GM21717 (cell line): Measurements from ENCODE around the gene ATP8B4.
A peak's percentile ranks its signal among the peaks of the same experiment; 100 is the strongest.
"Not testable (repeated sequence)": the region's sequence is repeated elsewhere in the genome, so short reads cannot be mapped to it uniquely, and the experiment has no call there.

Source experiments
- ATAC-seq: cut with Tn5 transposase; IDR thresholded peaks from one replicate; pipeline ENCODE4 v1.9.1; 2021; ENCODE audit warnings: mild to moderate bottlenecking, moderate library complexity; ENCODE audit not compliant: unreplicated experiment

ATP8B4 gene

GRCh38 chr15:50112488-50113186 lies 6.4 kb downstream of the ATP8B4 start:
- ATAC-seq: no peak

- no peak for ATAC-seq
Measured at GRCh38 chr15:50110285-50110684, 8.7 kb downstream of the ATP8B4 start.

GRCh38 chr15:50109076-50109987 lies 9.7 kb downstream of the ATP8B4 start:
- no peak for ATAC-seq

- no peak for ATAC-seq
Measured at GRCh38 chr15:50108461-50108860, 10.6 kb downstream of the ATP8B4 start.

GRCh38 chr15:50107591-50108408 lies 11.2 kb downstream of the ATP8B4 start:
- peak; percentile 92 for ATAC-seq

GRCh38 chr15:50107157-50107556 lies 11.9 kb downstream of the ATP8B4 start:
- no peak for ATAC-seq

GRCh38 chr15:50106457-50106856 lies 12.6 kb downstream of the ATP8B4 start:
- no peak for ATAC-seq

GRCh38 chr15:50100486-50100885 lies 18.5 kb downstream of the ATP8B4 start:
- ATAC-seq: no peak

GRCh38 chr15:50098545-50098944 lies 20.5 kb downstream of the ATP8B4 start:
- no peak for ATAC-seq

GRCh38 chr15:50095938-50096821 lies 22.9 kb downstream of the ATP8B4 start:
- no peak for ATAC-seq

- not testable (repeated sequence) for ATAC-seq
Measured at GRCh38 chr15:50089386-50089785, 29.6 kb downstream of the ATP8B4 start.

GRCh38 chr15:50084932-50085331 lies 34.1 kb downstream of the ATP8B4 start:
- no peak for ATAC-seq

GRCh38 chr15:50083424-50084025 lies 35.5 kb downstream of the ATP8B4 start:
- no peak for ATAC-seq

- no peak for ATAC-seq
Measured at GRCh38 chr15:50082066-50082465, 37.0 kb downstream of the ATP8B4 start.

GRCh38 chr15:50077651-50078050 lies 41.4 kb downstream of the ATP8B4 start:
- ATAC-seq: no peak

GRCh38 chr15:50077176-50077575 lies 41.9 kb downstream of the ATP8B4 start:
- ATAC-seq: no peak

GRCh38 chr15:50075319-50075718 lies 43.7 kb downstream of the ATP8B4 start:
- no peak for ATAC-seq

GRCh38 chr15:50071551-50072258 lies 47.3 kb downstream of the ATP8B4 start:
- ATAC-seq: no peak

- no peak for ATAC-seq
Measured at GRCh38 chr15:50068016-50068415, 51.0 kb downstream of the ATP8B4 start.
